Naive thymus-derived CD4-positive, alpha-beta T cell (primary cell): ENCODE data around the gene NPPA. TPM values are rescaled to one million over a fixed set of nuclear protein-coding genes. Genes with fewer than 3 reads are reported as not detected.

Source experiments
- ATAC-seq: fragments of 150-1000 bp; cut with Tn5 transposase; 2 replicates; pipeline ENCODE4 v1.10.0; 2021; ENCODE audit warnings: mild to moderate bottlenecking, moderate library complexity
- CTCF ChIA-PET: fragments of 350-600 bp; sonication (Branson Sonifier 250); formaldehyde crosslinking; loops from one replicate; lab custom pipeline; 2021; ENCODE audit warnings: antibody characterized with exemption; lab: Charles Lee
- POLR2A ChIA-PET: fragments of 350-600 bp; sonication (Branson Sonifier 250); formaldehyde crosslinking; loops from one replicate; lab custom pipeline; 2021; ENCODE audit warnings: antibody characterized with exemption, inconsistent platforms; lab: Charles Lee
- DNase-seq, 9 donors: peaks; one replicate each; pipeline versions ENCODE4 v3.0.0 to v3.0.0-alpha.2; 2020 to 2022; ENCODE audit warnings: mixed read lengths in 1 of 9
- H3K27ac ChIP-seq: one replicate; pipeline ENCODE4 v1.7.0; 2013; ENCODE audit warnings: mild to moderate bottlenecking, low read depth, low read length, moderate library complexity
- H3K27me3 ChIP-seq, 2 donors: one replicate each; pipeline ENCODE4 v1.7.0; 2013; ENCODE audit warnings: low read length in 2 of 2, mild to moderate bottlenecking in 2 of 2, moderate library complexity in 2 of 2; ENCODE audit not compliant: control insufficient read depth in 2 of 2, insufficient read depth in 2 of 2
- H3K36me3 ChIP-seq, 3 experiments: 1 replicate in 2 of 3; 2 replicates in 1 of 3; pipeline ENCODE4 v1.7.0; 2013; ENCODE audit warnings: low read length in 3 of 3, mild to moderate bottlenecking in 3 of 3, moderate library complexity in 1 of 3; ENCODE audit not compliant: insufficient read depth in 3 of 3, control insufficient read depth in 2 of 3
- H3K4me1 ChIP-seq, 2 donors: one replicate each; pipeline ENCODE4 v1.7.0; 2013; ENCODE audit warnings: low read length in 2 of 2, mild to moderate bottlenecking in 2 of 2, moderate library complexity in 1 of 2; ENCODE audit not compliant: control insufficient read depth in 2 of 2, insufficient read depth in 2 of 2
- H3K4me3 ChIP-seq: 2 replicates; pipeline ENCODE4 v1.7.0; 2013; ENCODE audit warnings: mild to moderate bottlenecking, low read length
- H3K9me3 ChIP-seq, 3 experiments: 1 replicate in 2 of 3; 2 replicates in 1 of 3; pipeline ENCODE4 v1.7.0; 2013; ENCODE audit warnings: low read length in 3 of 3; ENCODE audit not compliant: control insufficient read depth in 2 of 3
- H3K27ac Mint-ChIP-seq, 9 donors: one replicate each; pipeline ENCODE4 v1.8.0; 2020 to 2022; ENCODE audit warnings: mixed read lengths in 9 of 9, mild to moderate bottlenecking in 8 of 9, moderate library complexity in 5 of 9, inconsistent platforms in 2 of 9
- H3K27me3 Mint-ChIP-seq, 5 donors: one replicate each; pipeline ENCODE4 v1.8.0; 2021 to 2022; ENCODE audit warnings: mixed read lengths in 5 of 5, mild to moderate bottlenecking in 1 of 5
- H3K36me3 Mint-ChIP-seq, 5 donors: one replicate each; pipeline ENCODE4 v1.8.0; 2020 to 2022; ENCODE audit warnings: mixed read lengths in 5 of 5, mild to moderate bottlenecking in 3 of 5, inconsistent platforms in 1 of 5
- H3K4me1 Mint-ChIP-seq, 7 donors: one replicate each; pipeline ENCODE4 v1.8.0; 2020 to 2022; ENCODE audit warnings: mixed read lengths in 7 of 7, mild to moderate bottlenecking in 3 of 7, inconsistent platforms in 1 of 7
- H3K4me3 Mint-ChIP-seq, 10 donors: one replicate each; pipeline ENCODE4 v1.8.0; 2020 to 2022; ENCODE audit warnings: mild to moderate bottlenecking in 10 of 10, mixed read lengths in 10 of 10, moderate library complexity in 6 of 10, inconsistent platforms in 2 of 10
- H3K9me3 Mint-ChIP-seq, 11 donors: one replicate each; pipeline ENCODE4 v1.8.0; 2020 to 2022; ENCODE audit warnings: mixed read lengths in 11 of 11, mild to moderate bottlenecking in 4 of 11, inconsistent platforms in 1 of 11, moderate library complexity in 1 of 11
- intact Hi-C, 2 donors: fragments of 100-400 bp; cut with micrococcal nuclease; formaldehyde crosslinking; loops; one replicate each; pipeline ENCODE4 v1.15.1; 2023
- polyA plus RNA-seq, 2 donors: library from polyadenylated mRNA; unstranded; fragments of 300-500 nt; fragmentation: Illumina TruSeq; gene quantifications; one replicate each; pipeline ENCODE4 v1.2.3, GENCODE V29; 2021
- total RNA-seq, 6 experiments: library from RNA in 5 of 6; stranded (reverse) in 5 of 6; gene quantifications; 1 replicate in 5 of 6; 2 replicates in 1 of 6; pipeline ENCODE4 v1.2.3 and lab custom pipeline; 2021 to 2026

The NPPA gene
- total and polyA plus RNA-seq, 7 experiments from 2014 or later = not detected

DNA sequence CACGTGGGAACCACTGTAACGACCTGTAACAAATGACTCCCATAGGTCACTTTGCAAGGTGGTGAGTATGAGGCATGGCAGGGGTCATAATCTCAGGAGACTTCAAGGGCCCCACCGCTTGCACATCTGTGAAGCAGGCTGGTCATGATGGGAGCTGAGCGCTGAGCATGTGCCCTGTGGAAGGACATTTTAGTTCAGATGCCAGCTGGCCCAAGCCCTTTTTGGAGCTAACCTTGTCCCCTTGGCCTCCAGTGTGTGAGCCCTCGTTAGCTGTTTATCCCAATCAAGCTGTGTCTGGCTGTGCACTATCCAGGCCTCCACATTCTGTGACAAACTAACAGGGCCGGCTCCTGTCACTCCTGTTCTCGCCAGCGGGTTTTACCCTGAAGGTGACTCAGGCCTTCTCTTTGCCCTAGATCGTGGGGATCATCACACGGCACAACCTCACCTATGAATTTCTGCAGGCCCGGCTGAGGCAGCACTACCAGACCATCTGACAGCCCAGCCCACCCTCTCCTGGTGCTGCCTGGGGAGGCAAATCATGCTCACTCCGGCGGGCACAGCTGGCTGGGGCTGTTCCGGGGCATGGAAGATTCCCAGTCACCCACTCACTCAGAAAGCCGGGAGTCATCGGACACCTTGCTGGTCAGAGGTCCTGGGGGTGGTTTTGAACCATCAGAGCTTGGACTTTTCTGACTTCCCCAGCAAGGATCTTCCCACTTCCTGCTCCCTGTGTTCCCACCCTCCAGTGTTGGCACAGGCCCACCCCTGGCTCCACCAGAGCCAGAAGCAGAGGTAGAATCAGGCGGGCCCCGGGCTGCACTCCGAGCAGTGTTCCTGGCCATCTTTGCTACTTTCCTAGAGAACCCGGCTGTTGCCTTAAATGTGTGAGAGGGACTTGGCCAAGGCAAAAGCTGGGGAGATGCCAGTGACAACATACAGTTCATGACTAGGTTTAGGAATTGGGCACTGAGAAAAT is 7.6 kb downstream of the NPPA start:
- Histone ChIP-seq H3K27me3 (no peaks in the 10 kb centered on the region), H3K36me3 (peaks cover 4 to 73% (median 7%) of the 10 kb centered on the region in 3 experiments), H3K9me3 (no peaks in the 10 kb centered on the region), H3K27ac (no peak overlapping the region), H3K4me3 (no peak overlapping the region), H3K4me1 (no peaks in the 10 kb centered on the region)
- CTCF ChIA-PET = interaction anchor here (0.6 to 1.4 kb wide), 4 partner anchors 9 to 260 kb away, joined by 3 to 5 read pairs (median 4); no protein-coding TSS in a partner anchor
- no peak for DNase-seq
- intact Hi-C loops = loop anchor here (2.0 to 10.0 kb wide), 2 partner anchors 175 to 279 kb away; partner anchors contain the start of gene MIIP (in 1 of the 2)
- Mint-ChIP-seq H3K36me3 (peaks cover 10 to 55% (median 20%) of the 10 kb centered on the region in 5 donors), H3K9me3 (peaks cover 0 to 3% (median 0%) of the 10 kb centered on the region in 11 donors), H3K4me3 (no peak overlapping the region), H3K27me3 (no peaks in the 10 kb centered on the region), H3K27ac (no peak overlapping the region), H3K4me1 (peaks cover 0 to 8% (median 4%) of the 10 kb centered on the region in 7 donors)
- ATAC-seq = no peak
- POLR2A ChIA-PET = interaction anchor here (6.2 kb wide), 1 partner anchor 69 kb away, joined by 45 read pairs; no protein-coding TSS in a partner anchor

DNA sequence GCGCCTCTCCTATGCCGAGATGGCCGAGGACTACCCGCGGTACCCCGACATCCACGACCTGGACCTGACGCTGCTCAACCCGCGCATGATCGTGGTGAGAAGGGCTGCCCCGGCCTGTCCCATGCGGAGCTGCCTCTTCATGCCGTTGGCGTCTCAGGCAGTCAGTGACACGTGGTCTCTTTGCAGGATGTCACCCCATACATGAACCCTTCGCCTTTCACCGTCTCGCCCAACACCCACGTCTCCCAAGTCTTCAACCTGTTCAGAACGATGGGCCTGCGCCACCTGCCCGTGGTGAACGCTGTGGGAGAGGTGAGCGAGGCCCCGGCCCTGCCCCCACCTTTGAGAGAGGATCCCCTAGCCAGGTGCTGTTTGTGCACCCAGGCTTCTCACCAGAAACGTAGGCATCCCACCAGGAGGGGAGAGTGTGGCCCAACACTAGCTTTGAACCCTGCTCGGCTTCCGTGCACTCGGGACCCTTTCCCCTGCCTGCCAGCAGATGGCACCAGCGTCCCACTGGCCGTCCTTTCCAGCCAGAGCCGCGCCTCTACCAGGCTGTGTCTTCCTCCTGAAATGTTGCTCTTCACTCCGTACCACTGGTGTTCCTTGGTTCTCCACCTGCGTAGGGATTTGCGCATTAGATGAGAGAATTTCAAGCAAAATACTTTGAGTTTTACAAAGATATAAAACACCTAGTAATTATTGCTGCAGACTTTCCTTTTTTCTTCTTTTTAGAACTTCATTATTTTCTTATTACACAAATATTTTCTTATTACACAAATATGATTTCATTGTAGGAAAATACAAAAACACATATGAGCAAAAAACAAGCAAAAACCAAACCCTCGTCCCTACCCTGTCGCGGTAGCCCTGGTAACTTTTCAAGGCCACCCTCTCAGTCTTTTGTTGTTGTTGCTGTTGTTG is 9.0 kb downstream of the NPPA start:
- Mint-ChIP-seq H3K27me3 (no peaks in the 10 kb centered on the region), H3K9me3 (peaks cover 0 to 2% (median 0%) of the 10 kb centered on the region in 11 donors), H3K4me3 (no peak overlapping the region), H3K27ac (peak overlapping the region in 1 of 9 donors; percentile 29), H3K4me1 (peaks cover 0 to 8% (median 4%) of the 10 kb centered on the region in 7 donors), H3K36me3 (peaks cover 4 to 51% (median 19%) of the 10 kb centered on the region in 5 donors)
- ChIA-PET CTCF (interaction anchor here (0.9 to 1.6 kb wide), 4 partner anchors 54 to 284 kb away, joined by 3 to 4 read pairs (median 4); no protein-coding TSS in a partner anchor), POLR2A (interaction anchor here (0.5 to 6.2 kb wide), 2 partner anchors 70 to 1446 kb away, joined by 3 to 45 read pairs; no protein-coding TSS in a partner anchor)
- Histone ChIP-seq H3K27me3 (no peaks in the 10 kb centered on the region), H3K27ac (no peak overlapping the region), H3K4me1 (no peaks in the 10 kb centered on the region), H3K4me3 (no peak overlapping the region), H3K9me3 (no peaks in the 10 kb centered on the region), H3K36me3 (peaks cover 4 to 82% (median 7%) of the 10 kb centered on the region in 3 experiments)
- intact Hi-C loops = loop anchor here (1.0 to 10.0 kb wide), 6 partner anchors 56 to 280 kb away; partner anchors contain the start of genes MFN2 (in 1 of the 2) and MIIP (in 1 of the 2)
- peak; percentile 59 to 79 (median 73) for DNase-seq
- peak; percentile 93 for ATAC-seq

DNA sequence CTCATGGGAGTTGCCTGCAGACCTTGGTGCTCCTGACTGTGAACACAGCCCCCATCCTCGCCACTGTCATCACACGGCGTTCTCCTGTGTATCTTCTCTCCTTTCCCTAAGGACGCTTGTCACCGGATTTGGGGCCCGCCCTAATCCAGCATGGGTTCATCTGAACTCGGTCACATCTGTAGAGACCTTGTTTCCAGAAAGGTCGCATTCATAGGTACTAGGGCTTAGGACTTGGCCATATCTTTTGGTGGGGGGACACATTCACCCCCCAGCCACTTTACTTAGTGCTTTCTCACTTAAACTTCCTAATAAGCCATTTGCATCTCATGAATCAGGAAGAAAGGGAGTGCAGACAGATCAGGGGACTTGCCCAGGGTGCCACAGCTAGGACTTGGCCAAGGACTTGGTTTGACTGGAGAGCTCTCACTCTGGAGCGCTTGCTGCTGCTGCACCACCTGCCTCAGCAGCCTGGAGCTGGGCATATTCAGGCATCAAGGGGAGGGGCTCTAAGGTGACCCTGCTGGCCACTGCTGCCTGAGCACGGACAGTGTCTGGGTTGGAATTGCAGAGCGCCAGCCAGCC is 9.7 kb downstream of the NPPA start:
- Mint-ChIP-seq H3K9me3 (peaks cover 0 to 2% (median 0%) of the 10 kb centered on the region in 11 donors), H3K4me1 (peaks cover 0 to 8% (median 4%) of the 10 kb centered on the region in 7 donors), H3K4me3 (no peak overlapping the region), H3K36me3 (peaks cover 4 to 47% (median 19%) of the 10 kb centered on the region in 5 donors), H3K27ac (no peak overlapping the region), H3K27me3 (no peaks in the 10 kb centered on the region)
- DNase-seq (no peak), ATAC-seq (no peak)
- H3K4me3 ChIP-seq = no peak overlapping the region
- H3K27me3 ChIP-seq = no peaks in the 10 kb centered on the region
- H3K9me3 ChIP-seq = no peaks in the 10 kb centered on the region
- peaks cover 4 to 89% (median 7%) of the 10 kb centered on the region in 3 experiments for H3K36me3 ChIP-seq
- H3K4me1 ChIP-seq = no peaks in the 10 kb centered on the region
- intact Hi-C loops = loop anchor here (1.0 to 10.0 kb wide), 6 partner anchors 56 to 281 kb away; partner anchors contain the start of genes MFN2 (in 1 of the 2) and MIIP (in 1 of the 2)
- POLR2A ChIA-PET = interaction anchor here (0.6 to 6.2 kb wide), 2 partner anchors 71 to 161 kb away, joined by 3 to 45 read pairs; no protein-coding TSS in a partner anchor
- CTCF ChIA-PET = interaction anchor here (0.9 to 1.6 kb wide), 5 partner anchors 10 to 285 kb away, joined by 3 to 4 read pairs (median 4); partner anchors contain the start of gene NPPA
- H3K27ac ChIP-seq = no peak overlapping the region

DNA sequence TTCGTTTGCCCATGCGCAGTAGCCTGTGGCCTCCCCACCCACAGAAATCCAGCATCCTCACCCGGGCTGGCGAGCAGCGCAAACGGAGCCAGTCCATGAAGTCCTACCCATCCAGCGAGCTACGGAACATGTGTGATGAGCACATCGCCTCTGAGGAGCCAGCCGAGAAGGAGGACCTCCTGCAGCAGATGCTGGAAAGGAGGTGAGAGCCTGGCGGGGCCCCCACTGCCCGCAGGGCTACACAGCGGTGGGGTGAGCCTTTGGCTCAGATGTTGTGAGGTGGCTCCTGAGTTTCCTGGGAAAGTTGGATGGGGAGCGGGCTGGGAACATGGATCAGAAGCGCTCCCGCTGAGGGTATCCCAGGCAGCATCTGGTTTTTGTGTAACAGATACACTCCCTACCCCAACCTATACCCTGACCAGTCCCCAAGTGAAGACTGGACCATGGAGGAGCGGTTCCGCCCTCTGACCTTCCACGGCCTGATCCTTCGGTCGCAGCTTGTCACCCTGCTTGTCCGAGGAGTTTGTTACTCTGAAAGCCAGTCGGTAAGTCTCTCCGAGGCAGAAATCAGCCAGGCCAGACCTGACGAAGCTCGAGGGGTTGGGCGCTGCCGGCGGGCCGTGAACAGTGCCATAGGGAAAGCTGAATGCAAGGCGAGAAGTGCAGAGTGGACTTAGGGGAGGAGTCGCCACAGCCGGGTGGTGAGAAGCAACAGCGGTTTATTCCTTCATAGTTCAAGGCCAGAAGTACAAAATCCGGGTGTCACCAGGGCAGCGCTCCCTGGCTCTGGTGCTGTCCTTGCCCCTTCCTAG is 10.4 kb downstream of the NPPA start:
- no peak for DNase-seq
- H3K36me3 Mint-ChIP-seq = peaks cover 4 to 50% (median 19%) of the 10 kb centered on the region in 5 donors
- no peak for ATAC-seq
- ChIA-PET POLR2A (interaction anchor here (0.6 to 6.2 kb wide), 3 partner anchors 72 to 314 kb away, joined by 3 to 45 read pairs (median 3); no protein-coding TSS in a partner anchor), CTCF (interaction anchor here (0.9 to 1.6 kb wide), 3 partner anchors 11 to 72 kb away, joined by 3 to 4 read pairs (median 4); partner anchors contain the start of gene NPPA)
- Histone ChIP-seq H3K27me3 (no peaks in the 10 kb centered on the region), H3K4me1 (no peaks in the 10 kb centered on the region), H3K36me3 (peaks cover 4 to 93% (median 7%) of the 10 kb centered on the region in 3 experiments), H3K27ac (no peak overlapping the region), H3K4me3 (no peak overlapping the region), H3K9me3 (no peaks in the 10 kb centered on the region)
- no peak overlapping the region for H3K27ac Mint-ChIP-seq
- no peak overlapping the region for H3K4me3 Mint-ChIP-seq
- intact Hi-C loops = loop anchor here in 1 of 2 donors (10.0 kb wide), 1 partner anchor 178 kb away; the partner anchor contains the start of gene MIIP
- H3K9me3 Mint-ChIP-seq = no peaks in the 10 kb centered on the region
- H3K27me3 Mint-ChIP-seq = no peaks in the 10 kb centered on the region
- peaks cover 0 to 5% (median 4%) of the 10 kb centered on the region in 7 donors for H3K4me1 Mint-ChIP-seq
